Measurements from ENCODE around the gene PAOX.

Gene PAOX

GRCh38 chr10:133339708-133340380 lies 39.2 kb upstream of the PAOX start:
- Histone ChIP-seq H3K27me3 (ENCODE audit: low read length) (no peaks in the 10 kb centered on the region), H2AFZ (ENCODE audit: low read depth, low read length, severe bottlenecking) (no peak overlapping the region), H3K9ac (ENCODE audit: low read length) (no peak overlapping the region), H4K20me1 (ENCODE audit: low read depth, low read length) (no peaks in the 10 kb centered on the region), H3K79me2 (ENCODE audit: insufficient read depth, low read length) (no peaks in the 10 kb centered on the region), H3F3A (ENCODE audit: insufficient read depth) (no peaks in the 10 kb centered on the region), H3K27ac (ENCODE audit: low read depth, low read length) (no peak overlapping the region), H3K4me2 (ENCODE audit: low read depth, low read length, poor library complexity, severe bottlenecking) (no peak overlapping the region), H3K4me3 (ENCODE audit: insufficient read depth, low read length, poor library complexity, severe bottlenecking) (no peak overlapping the region), H3K9me2 (replicated peaks; ENCODE audit: insufficient read depth, low read length) (no peaks in the 10 kb centered on the region), H3K9me3 (ENCODE audit: insufficient read depth, low read length) (no peaks in the 10 kb centered on the region; the same call in 1 of the 2 replicates), H3K36me3 (ENCODE audit: low read length) (no peaks in the 10 kb centered on the region)
- TF ChIP-seq EZH2phosphoT487 (conservative IDR thresholded peaks at IDR 0.05; ENCODE audit: low read length) (no peak), CTCF (IDR thresholded peaks at IDR 0.05; ENCODE audit: insufficient read depth, low read length, poor library complexity, severe bottlenecking) (no peak)

GRCh38 chr10:133341983-133342382 lies 37.1 kb upstream of the PAOX start:
- no peaks in the 10 kb centered on the region for H3K27me3 ChIP-seq (ENCODE audit: low read length)
- no peaks in the 10 kb centered on the region for H3K36me3 ChIP-seq (ENCODE audit: low read length)
- H3K79me2 ChIP-seq (ENCODE audit: insufficient read depth, low read length) = no peaks in the 10 kb centered on the region
- H2AFZ ChIP-seq (ENCODE audit: low read depth, low read length, severe bottlenecking) = no peak overlapping the region
- H3K9me2 ChIP-seq (replicated peaks; ENCODE audit: insufficient read depth, low read length) = no peaks in the 10 kb centered on the region
- no peak overlapping the region for H3K27ac ChIP-seq (ENCODE audit: low read depth, low read length)
- H3K9me3 ChIP-seq (ENCODE audit: insufficient read depth, low read length) = no peaks in the 10 kb centered on the region; the same call in 1 of the 2 replicates
- H3F3A ChIP-seq (ENCODE audit: insufficient read depth) = no peaks in the 10 kb centered on the region
- no peak for TF ChIP-seq CTCF (IDR thresholded peaks at IDR 0.05; ENCODE audit: insufficient read depth, low read length, poor library complexity, severe bottlenecking)
- TF ChIP-seq EZH2phosphoT487 (conservative IDR thresholded peaks at IDR 0.05; ENCODE audit: low read length) = no peak
- H3K4me2 ChIP-seq (ENCODE audit: low read depth, low read length, poor library complexity, severe bottlenecking) = no peak overlapping the region
- H3K9ac ChIP-seq (ENCODE audit: low read length) = no peak overlapping the region
- H4K20me1 ChIP-seq (ENCODE audit: low read depth, low read length) = no peaks in the 10 kb centered on the region
- H3K4me3 ChIP-seq (ENCODE audit: insufficient read depth, low read length, poor library complexity, severe bottlenecking) = no peak overlapping the region

- TF ChIP-seq CTCF (IDR thresholded peaks at IDR 0.05; ENCODE audit: insufficient read depth, low read length, poor library complexity, severe bottlenecking) (no peak), EZH2phosphoT487 (conservative IDR thresholded peaks at IDR 0.05; ENCODE audit: low read length) (no peak)
- H3K9me2 ChIP-seq (replicated peaks; ENCODE audit: insufficient read depth, low read length) = no peaks in the 10 kb centered on the region
- H3K9ac ChIP-seq (ENCODE audit: low read length) = no peak overlapping the region
Observed at GRCh38 chr10:133342942-133343341, 36.1 kb upstream of the PAOX start.

More at GRCh38 chr10:133342942-133343341, 36.1 kb upstream of the PAOX start:
- H3K9me3 ChIP-seq (ENCODE audit: insufficient read depth, low read length) = no peaks in the 10 kb centered on the region; the same call in 1 of the 2 replicates
- H2AFZ ChIP-seq (ENCODE audit: low read depth, low read length, severe bottlenecking) = no peak overlapping the region
- H3F3A ChIP-seq (ENCODE audit: insufficient read depth) = no peaks in the 10 kb centered on the region
- no peak overlapping the region for H3K4me2 ChIP-seq (ENCODE audit: low read depth, low read length, poor library complexity, severe bottlenecking)
- no peak overlapping the region for H3K27ac ChIP-seq (ENCODE audit: low read depth, low read length)
- no peaks in the 10 kb centered on the region for H3K36me3 ChIP-seq (ENCODE audit: low read length)
- no peak overlapping the region for H3K4me3 ChIP-seq (ENCODE audit: insufficient read depth, low read length, poor library complexity, severe bottlenecking)
- no peaks in the 10 kb centered on the region for H4K20me1 ChIP-seq (ENCODE audit: low read depth, low read length)
- no peaks in the 10 kb centered on the region for H3K79me2 ChIP-seq (ENCODE audit: insufficient read depth, low read length)
- no peaks in the 10 kb centered on the region for H3K27me3 ChIP-seq (ENCODE audit: low read length)
